HT1080 (cell line): Measurements from ENCODE around the gene B3GNT4. TPM values are rescaled to one million over a fixed set of nuclear protein-coding genes. Genes with fewer than 3 reads are reported as not detected.
"Not testable (repeated sequence)": the region's sequence is repeated elsewhere in the genome, so short reads cannot be mapped to it uniquely, and the experiment has no call there.

Experiments
- DNase-seq: peaks from one replicate; pipeline ENCODE4 v3.0.0-alpha.2; 2015; ENCODE audit warnings: low read depth
- total RNA-seq: library from RNA; depleted of rRNA; stranded (reverse); fragments of >200 nt; shearing (Covaris generic); gene quantifications from 2 replicates; pipeline ENCODE4 v1.2.3, GENCODE V29; 2014

B3GNT4 gene
- total RNA-seq, 1 experiment from 2014 or later = 0.51 TPM

DNA sequence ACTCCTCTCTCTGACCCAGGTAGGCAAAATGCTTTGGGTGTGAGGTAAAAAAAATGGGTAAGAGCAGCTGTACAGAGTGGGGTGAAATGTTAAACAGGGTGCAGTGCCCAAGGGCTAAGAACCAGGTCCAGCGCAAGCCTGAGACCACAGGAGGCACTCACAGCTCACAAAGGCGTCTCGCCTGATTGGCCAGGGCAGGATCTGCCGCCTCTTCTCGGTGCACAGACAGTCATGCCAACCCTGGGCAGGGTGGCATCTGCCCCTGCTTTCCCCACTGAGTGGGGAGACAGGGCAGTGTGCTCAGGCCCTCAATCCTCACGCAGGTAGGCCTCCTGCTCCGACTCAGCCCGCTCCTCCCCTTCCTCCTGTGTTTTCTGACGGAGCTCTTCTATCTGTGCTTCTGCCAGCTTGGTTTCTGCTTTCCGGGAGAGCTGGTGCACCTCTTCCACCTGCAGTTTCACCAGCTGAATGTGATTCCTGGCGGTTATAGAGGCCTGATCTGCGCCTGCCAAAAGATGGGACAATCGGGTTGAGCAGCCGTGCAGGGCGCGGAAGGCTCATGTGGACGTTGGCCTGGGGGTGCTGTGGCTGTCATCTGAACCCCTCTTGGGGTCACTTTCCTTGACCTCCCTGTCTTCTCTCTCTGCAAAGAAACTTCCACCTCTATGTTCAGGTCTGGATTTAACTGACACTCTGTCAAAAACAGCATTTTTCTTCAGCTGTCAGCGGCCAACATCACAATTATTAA, 4.7 kb downstream of the B3GNT4 start:
- no peak for DNase-seq

GRCh38 chr12:122215771-122216170, 12.3 kb downstream of the B3GNT4 start:
- no peak for DNase-seq

- no peak for DNase-seq
Measured at GRCh38 chr12:122216445-122216844, 12.9 kb downstream of the B3GNT4 start.

- peak; percentile 99 for DNase-seq
Measured at GRCh38 chr12:122225683-122226365, 22.3 kb downstream of the B3GNT4 start, which contains the start of gene DIABLO. Gene DIABLO (minus strand): TSS chr12:122226052. CDS start chr12:122226014, 38 bp downstream.

- no peak for DNase-seq
Measured at GRCh38 chr12:122226366-122227125, 23.0 kb downstream of the B3GNT4 start.

GRCh38 chr12:122227341-122227740, 23.8 kb downstream of the B3GNT4 start:
- DNase-seq = no peak

DNA sequence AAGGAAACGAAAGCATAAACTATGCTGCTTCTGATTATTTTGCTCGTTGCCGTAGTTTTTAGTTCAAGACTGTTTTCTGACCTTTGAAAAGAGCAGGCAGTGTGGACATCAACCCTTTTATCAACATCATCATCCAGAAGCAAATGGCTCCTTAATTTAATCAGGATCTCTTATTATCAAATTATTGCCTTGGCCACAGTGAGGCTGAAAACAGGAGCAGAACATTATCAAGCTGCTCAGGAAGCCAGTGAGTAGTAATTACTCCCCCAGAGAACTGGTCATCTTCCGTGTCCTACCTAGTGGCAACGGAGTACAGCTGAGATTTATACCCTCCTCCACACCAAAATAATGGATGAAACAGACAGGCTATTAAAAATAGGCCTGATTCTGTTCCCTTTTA, 24.6 kb downstream of the B3GNT4 start:
- no peak for DNase-seq

DNA sequence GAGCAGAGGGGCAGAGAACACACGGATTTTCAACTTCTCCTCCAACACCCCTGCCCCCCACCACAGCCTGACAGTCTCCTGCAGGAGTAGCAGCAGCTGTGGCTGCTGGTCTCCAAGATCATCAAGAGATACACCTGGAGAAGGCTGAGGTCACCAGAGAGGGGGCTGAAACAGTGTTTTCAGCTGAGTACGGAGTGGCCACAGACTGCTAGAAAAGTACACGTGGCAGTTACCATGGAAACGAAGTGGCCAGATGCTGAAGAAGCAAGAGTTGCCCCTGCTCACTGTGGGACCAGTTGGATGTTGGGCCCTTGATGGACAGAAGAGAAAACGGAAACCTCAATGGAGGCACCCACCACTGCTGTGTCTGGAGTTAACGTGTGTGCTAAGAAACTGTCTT, 27.3 kb downstream of the B3GNT4 start:
- no peak for DNase-seq

- DNase-seq = no peak
Measured at GRCh38 chr12:122232691-122233090, 29.2 kb downstream of the B3GNT4 start.

GRCh38 chr12:122235741-122236140, 32.2 kb downstream of the B3GNT4 start:
- DNase-seq = no peak

- DNase-seq = no peak
Measured at GRCh38 chr12:122238861-122239260, 35.4 kb downstream of the B3GNT4 start.

DNA sequence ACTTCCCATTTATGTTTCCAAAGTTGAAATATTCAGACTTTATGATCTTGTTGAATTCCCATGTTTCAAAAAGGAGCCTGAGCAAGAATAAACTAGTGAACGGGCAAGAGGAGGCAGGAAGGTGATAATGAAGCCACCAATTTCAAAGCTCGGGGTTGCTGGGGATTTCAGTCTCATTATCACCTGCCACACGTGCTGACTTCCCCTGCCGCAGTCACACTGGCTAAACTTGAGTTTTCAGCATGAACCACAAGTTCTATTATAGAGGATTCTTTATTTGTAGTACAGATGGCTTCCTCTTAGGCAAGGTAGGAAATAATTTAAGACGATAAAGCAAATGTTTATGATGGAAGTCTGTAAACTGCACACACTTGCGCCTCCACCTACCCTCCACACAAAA, 40.5 kb downstream of the B3GNT4 start:
- no peak for DNase-seq

GRCh38 chr12:122244565-122245371, 41.3 kb downstream of the B3GNT4 start:
- DNase-seq = no peak

GRCh38 chr12:122245553-122245952, 42.0 kb downstream of the B3GNT4 start:
- no peak for DNase-seq

DNA sequence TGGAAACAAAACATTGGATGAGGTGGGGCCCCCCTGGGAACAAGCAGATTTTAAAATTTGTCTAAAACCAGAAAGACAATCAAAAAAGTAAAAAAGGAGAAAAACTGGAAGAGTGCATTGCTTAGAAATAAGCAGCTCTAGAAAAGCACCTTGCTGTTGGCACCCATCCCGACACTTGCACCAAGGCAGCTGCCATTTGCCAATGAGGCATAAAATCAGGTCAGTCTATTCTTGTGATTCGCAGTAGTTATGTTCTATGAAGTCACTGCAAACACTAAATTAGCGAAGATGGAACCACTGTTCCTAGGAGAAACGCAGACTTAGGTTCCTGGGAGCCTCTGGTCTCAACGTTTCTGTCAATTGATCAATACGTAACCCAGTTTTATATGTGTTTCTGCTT, 46.5 kb downstream of the B3GNT4 start:
- no peak for DNase-seq

- DNase-seq = no peak
Measured at GRCh38 chr12:122250536-122250935, 47.0 kb downstream of the B3GNT4 start.

- not testable (repeated sequence) for DNase-seq
Measured at GRCh38 chr12:122258462-122258861, 55.0 kb downstream of the B3GNT4 start.
